HuH-7 (cell line): ENCODE measurements around the gene PHC2.

Experiments
- DNase-seq: peaks from one replicate; pipeline ENCODE4 v3.0.0; 2011; ENCODE audit warnings: low spot score

Gene PHC2

GRCh38 chr1:33331444-33332356 lies 99.2 kb downstream of the PHC2 start:
- DNase-seq = no peak

GRCh38 chr1:33330906-33331305 lies 100.0 kb downstream of the PHC2 start:
- no peak for DNase-seq

- no peak for DNase-seq
Observed at GRCh38 chr1:33330361-33330890, 100.5 kb downstream of the PHC2 start.

- no peak for DNase-seq
Observed at GRCh38 chr1:33329600-33330305, 101.1 kb downstream of the PHC2 start.

GRCh38 chr1:33328817-33329216 lies 102.1 kb downstream of the PHC2 start:
- DNase-seq = no peak

- no peak for DNase-seq
Observed at GRCh38 chr1:33327587-33328325, 103.1 kb downstream of the PHC2 start.

DNA sequence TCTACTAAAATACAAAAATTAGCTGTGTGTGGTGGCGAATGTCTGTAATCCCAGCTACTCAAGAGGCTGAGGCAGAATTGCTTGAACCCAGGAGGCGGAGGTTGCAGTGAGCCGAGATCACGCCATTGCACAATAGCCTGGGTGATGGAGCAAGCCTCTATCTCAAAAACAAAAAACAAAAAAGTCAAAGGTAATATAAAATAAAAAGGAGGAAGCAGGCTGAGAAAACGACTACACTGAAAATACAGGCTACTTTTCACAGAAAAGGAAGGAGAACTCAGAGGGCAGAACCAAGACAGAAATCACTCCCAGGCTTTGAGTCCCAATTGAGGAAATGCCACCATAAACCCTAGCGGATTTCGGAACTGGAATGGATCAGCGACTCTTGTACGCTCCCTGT lies 104.1 kb downstream of the PHC2 start:
- no peak for DNase-seq

DNA sequence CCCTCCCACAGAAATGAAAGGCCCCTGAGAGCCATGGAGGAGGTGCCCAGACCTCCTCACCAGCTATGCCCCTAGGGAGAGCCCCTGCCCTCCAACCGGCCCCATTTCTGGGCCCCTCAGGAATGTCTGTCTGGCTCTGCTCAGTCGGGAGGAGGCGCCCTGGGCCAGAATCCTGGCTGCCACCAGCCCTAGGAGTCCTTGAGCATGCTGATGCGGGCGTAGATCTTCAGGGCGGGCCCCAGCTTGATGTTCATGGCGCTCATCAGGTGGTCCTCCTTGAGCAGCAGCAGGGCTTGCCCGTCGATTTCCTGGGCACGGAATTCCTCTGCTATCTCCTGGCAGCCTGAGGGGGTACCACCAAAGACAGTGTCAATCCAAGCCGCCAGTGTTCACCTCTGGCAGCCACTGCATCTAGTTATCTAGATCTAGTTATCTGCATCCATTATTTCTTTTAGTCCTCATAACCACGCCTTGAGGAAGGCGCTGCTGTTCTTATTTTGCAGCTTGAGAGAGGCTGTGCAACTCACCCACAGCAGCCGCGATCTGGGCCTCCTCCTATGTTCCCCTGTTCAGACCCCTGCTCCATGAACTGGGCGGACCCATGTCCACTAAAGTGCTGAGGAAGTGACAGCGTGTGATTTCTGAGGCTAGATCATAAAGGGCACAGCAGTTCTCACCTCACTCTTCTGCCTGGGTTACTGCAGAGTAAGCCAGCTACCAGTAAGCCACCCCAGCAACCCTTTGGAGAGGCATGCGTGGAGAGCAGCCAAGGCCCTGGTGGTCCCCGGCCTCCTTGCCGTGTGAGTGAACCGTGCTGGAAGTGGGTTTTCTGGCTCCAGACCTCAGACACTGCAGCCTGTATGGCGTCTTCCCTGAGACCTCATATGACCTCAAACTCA lies 106.0 kb downstream of the PHC2 start:
- DNase-seq = no peak

DNA sequence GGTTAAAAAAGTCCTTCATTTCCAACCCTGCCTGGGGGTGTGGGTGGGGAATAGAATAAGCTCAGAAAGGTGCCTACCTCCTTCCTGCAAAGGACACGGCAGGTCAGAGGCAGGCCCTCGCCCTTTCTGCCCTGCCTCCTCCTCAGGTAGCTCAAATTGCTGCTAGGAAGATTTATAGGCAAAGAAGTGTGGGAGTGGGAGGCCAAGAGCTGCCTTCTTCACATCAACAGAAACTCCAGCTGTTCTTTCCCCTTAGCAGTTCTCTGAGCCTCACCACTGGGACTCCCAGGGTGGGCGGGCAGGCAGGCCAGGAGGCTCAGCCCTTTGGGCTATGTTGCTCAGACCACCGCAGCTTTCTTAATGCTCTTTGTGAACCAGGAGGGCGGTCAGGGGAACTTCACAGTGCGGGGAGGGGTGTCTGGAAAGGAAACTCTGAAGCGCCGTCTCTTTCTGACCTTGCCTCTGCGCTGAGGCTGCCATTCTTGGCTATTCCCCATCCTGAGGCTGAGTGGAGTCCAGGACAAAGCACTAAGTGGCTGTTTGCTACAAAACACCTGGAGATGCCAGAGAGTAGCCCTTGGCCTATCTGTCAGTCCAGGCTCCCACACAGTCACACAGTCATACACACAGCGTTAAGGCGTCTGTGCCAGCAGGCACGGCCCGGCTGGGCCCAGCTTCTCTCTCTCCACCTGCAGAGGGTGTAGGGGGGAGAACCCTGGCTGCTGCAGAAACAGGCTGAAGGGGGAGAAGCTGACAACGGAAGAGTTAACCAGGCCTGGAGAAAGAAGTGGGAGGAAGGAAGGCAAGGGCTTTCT lies 107.0 kb downstream of the PHC2 start:
- DNase-seq = no peak

GRCh38 chr1:33322870-33323585 lies 107.9 kb downstream of the PHC2 start:
- no peak for DNase-seq

GRCh38 chr1:33322109-33322508 lies 108.8 kb downstream of the PHC2 start:
- DNase-seq = no peak

DNA sequence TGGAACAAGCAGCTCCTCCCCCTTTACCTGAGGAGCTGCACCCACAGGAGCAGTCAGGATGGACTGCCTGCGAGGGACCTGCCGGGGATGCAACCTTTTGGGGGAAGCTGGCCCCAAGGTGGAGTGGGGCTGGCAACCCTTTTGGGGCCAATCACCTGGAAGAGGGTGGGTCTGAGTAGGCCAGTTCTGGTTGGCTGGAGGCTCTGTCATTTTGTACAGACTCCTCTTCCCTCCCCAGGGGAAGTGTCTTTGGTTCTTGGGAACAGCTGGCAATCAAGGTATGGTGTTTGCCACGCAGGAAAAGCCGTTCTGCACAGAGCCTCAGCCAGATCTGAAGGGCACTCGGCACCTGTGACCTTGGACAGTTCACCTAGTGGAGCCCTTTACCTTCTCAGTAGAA lies 109.7 kb downstream of the PHC2 start:
- DNase-seq = no peak

DNA sequence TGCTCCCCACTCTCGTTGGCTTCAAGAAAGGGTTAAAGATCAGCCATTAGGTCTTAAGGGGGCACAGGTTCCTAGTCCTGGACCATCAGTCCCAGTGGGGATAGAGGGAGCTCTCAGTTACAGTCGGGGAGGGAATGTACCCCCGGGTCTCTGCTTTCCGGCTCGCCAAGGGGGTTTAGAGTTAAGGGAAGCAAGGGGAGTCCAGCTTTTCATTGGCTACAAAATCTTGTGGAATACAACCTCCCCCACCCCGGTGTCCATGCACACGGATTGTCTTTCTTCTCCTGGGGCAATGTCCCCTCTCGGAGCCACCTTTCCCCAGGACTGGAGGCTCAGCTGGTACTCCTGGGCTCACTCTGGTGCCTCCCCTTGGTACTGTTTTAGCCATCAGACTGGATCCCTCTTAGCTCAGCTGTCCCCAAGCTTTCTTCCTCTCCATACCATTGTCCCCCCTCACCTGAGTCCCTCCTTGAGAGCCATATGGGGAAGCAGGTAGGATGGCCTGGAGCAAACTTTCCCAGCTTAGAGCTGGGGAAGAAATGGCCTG lies 110.2 kb downstream of the PHC2 start, which contains the start of gene A3GALT2:
TSS of gene A3GALT2 (minus strand) at position 480 of the 547 bp plus-strand sequence. CDS start at position 480, 0 bp downstream.
- DNase-seq = no peak

DNA sequence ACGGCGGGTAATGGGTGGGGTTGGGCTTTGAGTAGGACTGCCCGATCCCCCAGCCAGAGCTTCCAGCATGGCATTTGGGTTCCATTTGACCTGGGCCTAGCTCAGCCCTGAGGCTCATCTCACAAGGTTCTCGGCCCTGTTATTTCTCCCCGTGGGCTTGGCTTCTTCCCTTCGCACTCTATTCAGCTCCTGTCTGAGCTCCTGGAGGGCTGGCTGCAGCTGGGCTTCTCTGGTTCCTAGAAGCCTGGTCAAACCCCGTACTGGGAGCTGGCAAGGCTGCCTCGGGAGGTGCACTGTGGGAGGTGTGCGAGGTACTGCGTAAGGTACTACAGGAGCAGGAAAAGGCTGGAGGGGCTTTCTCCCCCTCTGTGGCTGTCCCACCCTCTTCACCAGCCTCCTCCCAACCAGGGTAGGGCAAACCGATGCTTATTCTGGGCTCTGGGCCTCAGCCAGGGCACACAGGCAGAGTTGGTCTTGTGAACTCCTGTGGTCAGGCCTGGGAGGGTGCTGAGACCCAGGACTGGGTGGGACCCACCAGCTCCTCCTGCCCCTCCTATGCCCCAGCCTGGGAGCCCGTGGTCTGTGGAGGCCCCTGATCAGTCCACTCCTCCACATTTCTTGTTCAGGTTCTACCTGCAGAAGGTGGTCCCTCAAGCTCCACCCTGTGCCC lies 110.8 kb downstream of the PHC2 start:
- no peak for DNase-seq

DNA sequence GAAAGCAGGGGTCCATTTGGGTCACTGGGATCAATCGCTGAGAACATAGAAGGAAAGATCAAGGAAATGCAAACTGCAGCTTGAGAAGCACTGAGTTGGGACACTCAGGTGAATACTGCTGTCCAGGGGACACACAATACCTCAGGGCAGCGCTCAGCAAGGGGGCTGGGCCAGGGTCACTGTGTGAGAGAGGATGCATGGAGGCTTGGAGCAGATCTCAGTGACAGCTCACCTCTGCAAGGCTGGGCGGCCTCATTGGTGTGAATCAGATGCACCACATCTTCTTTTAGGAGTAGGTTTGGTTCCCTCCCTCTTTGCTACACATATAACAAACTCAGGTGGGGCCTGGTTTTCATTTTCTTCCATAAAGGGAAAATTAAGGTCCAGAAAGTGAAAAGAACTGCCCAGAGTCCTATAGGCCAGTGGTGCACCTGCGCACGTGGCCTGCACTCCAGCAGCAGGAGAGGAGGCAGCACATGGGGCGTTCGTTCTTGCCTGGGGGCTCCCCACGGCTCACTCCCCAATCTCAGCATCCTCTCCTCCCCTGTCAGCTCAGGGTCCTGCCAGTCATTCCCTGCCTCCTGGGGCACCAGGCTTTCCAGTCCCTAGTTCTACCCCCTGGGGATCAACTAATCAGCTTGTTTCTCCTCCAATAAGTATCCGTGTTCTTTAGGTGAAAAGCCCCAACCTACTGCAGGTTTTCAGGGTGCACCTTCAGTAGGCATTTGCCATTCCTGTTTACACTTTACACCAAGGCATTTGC lies 111.5 kb downstream of the PHC2 start:
- DNase-seq = no peak

DNA sequence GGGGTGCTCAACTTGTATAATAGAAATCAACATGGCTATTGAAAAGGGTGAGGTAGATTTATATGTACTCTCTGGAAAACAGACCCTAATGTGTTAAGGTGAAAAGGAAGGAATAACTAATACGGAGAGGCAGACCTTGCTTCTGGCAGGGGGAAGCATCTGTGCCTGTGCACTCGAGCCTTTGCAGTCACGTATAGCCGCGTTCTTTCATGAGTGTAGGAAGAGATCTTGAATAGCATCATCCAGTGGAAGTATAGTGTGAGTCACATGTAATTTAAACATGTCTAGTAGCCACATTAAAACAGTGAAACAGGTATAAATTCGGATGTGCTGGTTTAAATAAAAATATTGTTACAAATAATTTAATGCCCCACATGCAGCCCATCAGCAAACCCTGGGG lies 112.9 kb downstream of the PHC2 start:
- no peak for DNase-seq

DNA sequence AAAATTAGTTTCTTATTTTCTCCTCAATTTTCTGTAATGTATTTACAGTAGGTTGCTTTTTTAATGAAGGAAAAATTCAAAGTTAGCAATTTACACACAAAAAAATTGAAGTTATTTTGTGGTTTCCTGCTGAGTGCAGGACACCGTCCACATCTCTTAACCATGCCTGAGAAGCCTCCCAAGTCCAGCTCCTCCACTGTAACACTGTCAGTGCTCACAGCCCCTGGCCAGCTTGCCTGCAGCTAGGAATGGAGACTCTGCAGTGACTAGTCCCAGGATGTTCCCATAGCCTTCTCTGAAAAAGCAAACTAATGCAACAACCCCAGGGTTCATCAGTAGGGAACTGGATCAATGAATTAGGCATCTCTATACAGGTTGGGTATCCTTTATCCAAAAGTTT lies 113.5 kb downstream of the PHC2 start:
- DNase-seq = no peak

DNA sequence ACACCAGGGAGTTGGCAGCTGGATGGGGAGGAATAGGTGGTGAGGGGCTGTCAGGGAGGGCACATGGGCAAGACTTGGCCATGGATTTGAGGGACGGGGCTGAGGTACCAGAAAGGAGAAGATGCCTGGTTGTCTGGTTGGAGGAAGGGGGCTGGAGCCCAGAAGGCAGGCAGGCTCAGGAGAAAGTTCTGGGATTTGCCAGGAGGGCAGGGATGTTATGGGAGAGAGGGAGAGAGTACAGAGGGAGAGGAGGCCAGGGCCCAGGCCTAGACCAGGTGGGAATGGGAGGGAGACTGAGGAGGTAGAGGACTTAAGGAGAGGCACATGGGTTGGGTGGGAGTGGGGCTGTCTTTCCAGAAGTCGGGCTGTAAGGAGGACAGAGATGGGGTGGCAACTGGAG lies 114.3 kb downstream of the PHC2 start:
- no peak for DNase-seq
